Jurkat, Clone E6-1 (cell line): ENCODE data around the gene SLC9A1.

ENCODE experiments used
- DNase-seq: peaks from one replicate; pipeline ENCODE4 v3.0.0-alpha.2; 2011; ENCODE audit warnings: low read depth, low spot score
- H3K4me3 ChIP-seq: 2 replicates; pipeline ENCODE4 v1.5.1; 2011; ENCODE audit warnings: mild to moderate bottlenecking, low read length, control low read depth, moderate library complexity

The SLC9A1 gene

GRCh38 chr1:27095576-27095975 is 59.3 kb downstream of the SLC9A1 start:
- no peak overlapping the region for H3K4me3 ChIP-seq
- no peak for DNase-seq

- H3K4me3 ChIP-seq = no peak overlapping the region
- no peak for DNase-seq
Observed at GRCh38 chr1:27092888-27093287, 62.0 kb downstream of the SLC9A1 start.

- H3K4me3 ChIP-seq = no peak overlapping the region
- no peak for DNase-seq
Observed at GRCh38 chr1:27090911-27091310, 64.0 kb downstream of the SLC9A1 start.

GRCh38 chr1:27087371-27088220 is 67.3 kb downstream of the SLC9A1 start:
- H3K4me3 ChIP-seq = no peak overlapping the region
- DNase-seq = no peak

- no peak overlapping the region for H3K4me3 ChIP-seq
- DNase-seq = no peak
Observed at GRCh38 chr1:27086628-27087027, 68.3 kb downstream of the SLC9A1 start.

GRCh38 chr1:27086026-27086425 is 68.9 kb downstream of the SLC9A1 start:
- no peak for DNase-seq

GRCh38 chr1:27084107-27084506 is 70.8 kb downstream of the SLC9A1 start:
- DNase-seq = no peak
- H3K4me3 ChIP-seq = no peak overlapping the region

More at GRCh38 chr1:27086026-27086425, 68.9 kb downstream of the SLC9A1 start:
- H3K4me3 ChIP-seq = no peak overlapping the region

GRCh38 chr1:27077968-27078367 is 77.0 kb downstream of the SLC9A1 start:
- no peak for DNase-seq
- H3K4me3 ChIP-seq = no peak overlapping the region

GRCh38 chr1:27076803-27077202 is 78.1 kb downstream of the SLC9A1 start:
- no peak for DNase-seq
- H3K4me3 ChIP-seq = no peak overlapping the region

GRCh38 chr1:27074175-27074780 is 80.6 kb downstream of the SLC9A1 start:
- no peak overlapping the region for H3K4me3 ChIP-seq
- DNase-seq = no peak

- no peak overlapping the region for H3K4me3 ChIP-seq
- no peak for DNase-seq
Observed at GRCh38 chr1:27071049-27071416, 83.9 kb downstream of the SLC9A1 start.

GRCh38 chr1:27070390-27071048 is 84.4 kb downstream of the SLC9A1 start:
- peak; percentile 41 for DNase-seq

GRCh38 chr1:27068922-27069321 is 86.0 kb downstream of the SLC9A1 start:
- no peak for DNase-seq
- H3K4me3 ChIP-seq = no peak overlapping the region

More at GRCh38 chr1:27070390-27071048, 84.4 kb downstream of the SLC9A1 start:
- H3K4me3 ChIP-seq = no peak overlapping the region

GRCh38 chr1:27065999-27066630 is 88.8 kb downstream of the SLC9A1 start:
- no peak overlapping the region for H3K4me3 ChIP-seq
- no peak for DNase-seq

GRCh38 chr1:27060891-27061290 is 94.0 kb downstream of the SLC9A1 start:
- DNase-seq = no peak

GRCh38 chr1:27058966-27059669 is 95.8 kb downstream of the SLC9A1 start:
- H3K4me3 ChIP-seq = no peak overlapping the region
- no peak for DNase-seq

More at GRCh38 chr1:27060891-27061290, 94.0 kb downstream of the SLC9A1 start:
- no peak overlapping the region for H3K4me3 ChIP-seq

GRCh38 chr1:27057801-27058625 is 96.9 kb downstream of the SLC9A1 start:
- no peak overlapping the region for H3K4me3 ChIP-seq
- DNase-seq = no peak

GRCh38 chr1:27057389-27057788 is 97.5 kb downstream of the SLC9A1 start:
- no peak overlapping the region for H3K4me3 ChIP-seq
- no peak for DNase-seq
